HL-60 (cell line): ENCODE measurements around the gene RTP3.

Experiments
- DNase-seq, 2 experiments: peaks; one replicate each; pipeline ENCODE4 v3.0.0-alpha.2; 2010 to 2020; ENCODE audit warnings: low read depth in 1 of 2, low spot score in 1 of 2
- H3K27ac ChIP-seq: fragments of 250-450 bp; sonication (Bioruptor Pico); replicated peaks from 2 replicates; pipeline ENCODE4 v1.5.1; 2020; ENCODE audit warnings: mild to moderate bottlenecking, moderate library complexity
- H3K27me3 ChIP-seq: fragments of 250-450 bp; sonication (Bioruptor Pico); 2 replicates; pipeline ENCODE4 v1.5.1; 2021; ENCODE audit warnings: mild to moderate bottlenecking, moderate library complexity; ENCODE audit not compliant: insufficient read depth, poor library complexity, severe bottlenecking
- H3K4me3 ChIP-seq: replicated peaks from 2 replicates; pipeline ENCODE4 v1.5.1; 2011; ENCODE audit warnings: mild to moderate bottlenecking, control low read depth, low read length; ENCODE audit not compliant: insufficient read depth
- CTCF ChIP-seq: IDR thresholded peaks from one replicate; pipeline ENCODE4 v1.5.1; 2011; ENCODE audit warnings: low read length, control low read depth, inconsistent platforms; ENCODE audit not compliant: insufficient read depth
- GABPA ChIP-seq: IDR thresholded peaks from 2 replicates; pipeline ENCODE4 v1.6.1; 2012; ENCODE audit warnings: low read depth
- POLR2AphosphoS5 ChIP-seq: IDR thresholded peaks from 2 replicates; pipeline ENCODE4 v1.6.1; 2012; ENCODE audit warnings: low read depth
- REST ChIP-seq: IDR thresholded peaks from 2 replicates; pipeline ENCODE4 v1.6.1; 2012; ENCODE audit warnings: low read depth; ENCODE audit not compliant: insufficient replicate concordance
- SPI1 ChIP-seq: IDR thresholded peaks from 2 replicates; pipeline ENCODE4 v1.6.1; 2012; ENCODE audit warnings: low read depth, mild to moderate bottlenecking, borderline replicate concordance

Gene RTP3

GRCh38 chr3:46538803-46539442 lies 41.1 kb downstream of the RTP3 start:
- H3K27me3 ChIP-seq: no peaks in the 10 kb centered on the region
- H3K4me3 ChIP-seq: no peak overlapping the region
- DNase-seq: peak; percentile 30 to 91
- peak overlapping the region; percentile 54 for H3K27ac ChIP-seq
- TF ChIP-seq REST (no peak), CTCF (no peak), SPI1 (peak; percentile 92), POLR2AphosphoS5 (peak; percentile 34; the same call in 1 of the 2 replicates), GABPA (peak; percentile 43)

- DNase-seq: no peak
- Histone ChIP-seq H3K27ac (peak overlapping the region; percentile 54), H3K4me3 (no peak overlapping the region)
Measured at GRCh38 chr3:46539443-46540005, 41.7 kb downstream of the RTP3 start.

More at GRCh38 chr3:46539443-46540005, 41.7 kb downstream of the RTP3 start:
- TF ChIP-seq GABPA (no peak), SPI1 (no peak), CTCF (no peak), POLR2AphosphoS5 (no peak), REST (no peak)
- no peaks in the 10 kb centered on the region for H3K27me3 ChIP-seq
